Common myeloid progenitor, CD34-positive (primary cell): ENCODE results near the gene ATP4B.

Experiments
- CTCF ChIA-PET: fragments of 350-600 bp; sonication (Branson Sonifier 250); formaldehyde crosslinking; loops from one replicate; lab custom pipeline; 2021; ENCODE audit warnings: antibody characterized with exemption; lab: Charles Lee
- POLR2A ChIA-PET: fragments of 350-600 bp; sonication (Branson Sonifier 250); formaldehyde crosslinking; loops from one replicate; lab custom pipeline; 2021; ENCODE audit warnings: antibody characterized with exemption; lab: Charles Lee
- DNase-seq, 3 donors: peaks; one replicate each; pipeline versions ENCODE4 v3.0.0 to v3.0.0-alpha.2; 2013
- H3K27ac ChIP-seq, 2 experiments: 1 replicate in 1 of 2; 2 replicates in 1 of 2; pipeline ENCODE4 v1.7.0; 2013; ENCODE audit warnings: inconsistent platforms in 2 of 2, low read length in 2 of 2, mild to moderate bottlenecking in 2 of 2, low read depth in 1 of 2, moderate library complexity in 1 of 2; ENCODE audit not compliant: severe bottlenecking in 2 of 2, insufficient read depth in 1 of 2, poor library complexity in 1 of 2
- H3K27me3 ChIP-seq, 5 experiments: replicated peaks in 2 of 5; 1 replicate in 3 of 5; 2 replicates in 2 of 5; pipeline versions ENCODE4 v1.6.1 to v1.7.0; 2013; ENCODE audit warnings: low read length in 4 of 5, mild to moderate bottlenecking in 2 of 5, moderate library complexity in 2 of 5, inconsistent platforms in 1 of 5; ENCODE audit not compliant: insufficient read depth in 5 of 5, control insufficient read depth in 4 of 5
- H3K36me3 ChIP-seq, 4 experiments: 1 replicate in 2 of 4; 2 replicates in 2 of 4; pipeline versions ENCODE4 v1.6.1 to v1.7.0; 2013; ENCODE audit warnings: low read length in 3 of 4, control low read depth in 1 of 4, mild to moderate bottlenecking in 1 of 4; ENCODE audit not compliant: control insufficient read depth in 4 of 4, insufficient read depth in 4 of 4
- H3K4me1 ChIP-seq, 4 experiments: 1 replicate in 3 of 4; 2 replicates in 1 of 4; pipeline versions ENCODE4 v1.6.1 to v1.7.1; 2013; ENCODE audit warnings: low read length in 3 of 4, mild to moderate bottlenecking in 3 of 4, control low read depth in 1 of 4, inconsistent platforms in 1 of 4, moderate library complexity in 1 of 4; ENCODE audit not compliant: control insufficient read depth in 4 of 4, insufficient read depth in 4 of 4; ENCODE audit errors: control extremely low read depth in 1 of 4
- H3K4me3 ChIP-seq, 7 experiments: 1 replicate in 4 of 7; 2 replicates in 3 of 7; pipeline versions ENCODE4 v1.5.1 to v1.7.0; 2013; ENCODE audit warnings: mild to moderate bottlenecking in 7 of 7, low read length in 6 of 7, moderate library complexity in 6 of 7, inconsistent platforms in 2 of 7, low read depth in 2 of 7, control low read depth in 1 of 7; ENCODE audit not compliant: insufficient read depth in 4 of 7, control insufficient read depth in 1 of 7; ENCODE audit errors: extremely low read depth in 1 of 7
- H3K9me3 ChIP-seq, 5 experiments: 1 replicate in 4 of 5; 2 replicates in 1 of 5; pipeline versions ENCODE4 v1.6.1 to v1.7.1; 2013; ENCODE audit warnings: low read length in 4 of 5, mild to moderate bottlenecking in 2 of 5, inconsistent platforms in 1 of 5, low read depth in 1 of 5, moderate library complexity in 1 of 5; ENCODE audit not compliant: control insufficient read depth in 4 of 5, insufficient read depth in 2 of 5; ENCODE audit errors: control extremely low read depth in 1 of 5
- WGBS: methylation state at CpG from one replicate; pipeline ENCODE4 v1.1.5; 2013; ENCODE audit not compliant: insufficient coverage; 5-methylcytosine and 5-hydroxymethylcytosine counted together

ATP4B gene

DNA sequence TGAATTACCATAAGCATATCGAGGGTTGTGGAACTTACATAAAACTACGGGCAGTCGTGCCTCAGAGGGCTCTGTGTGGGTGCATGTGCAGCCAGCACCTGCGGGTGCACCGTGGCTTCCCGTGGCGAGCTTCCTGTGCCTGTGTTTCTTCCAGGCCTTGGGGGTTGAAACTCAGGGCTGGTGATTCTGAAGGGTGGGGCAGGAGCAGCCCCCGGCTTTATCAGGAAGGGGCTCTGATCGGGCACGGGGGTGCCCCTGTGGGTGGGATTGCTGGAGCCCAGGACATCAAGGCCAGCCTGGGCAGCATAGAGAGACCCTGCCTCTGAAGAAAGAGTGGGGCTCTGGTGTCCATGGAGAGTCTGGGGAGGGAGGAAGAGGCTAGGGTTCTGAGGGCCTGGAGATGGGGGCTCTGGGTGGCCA, 11.1 kb downstream of the ATP4B start:
- WGBS = 57% methylated on average over 6 of the region's 10 CpGs
- H3K4me1 ChIP-seq = peaks cover 0 to 16% (median 5%) of the 10 kb centered on the region in 4 experiments
- no peaks in the 10 kb centered on the region for H3K27me3 ChIP-seq
- H3K27ac ChIP-seq = no peak overlapping the region
- no peak for DNase-seq
- no peak overlapping the region for H3K4me3 ChIP-seq
- POLR2A ChIA-PET = interaction anchor here (0.6 kb wide), 1 partner anchor 83 kb away, joined by 6 read pairs; no protein-coding TSS in a partner anchor
- peaks cover 0 to 10% (median 0%) of the 10 kb centered on the region in 5 experiments for H3K9me3 ChIP-seq
- CTCF ChIA-PET = interaction anchor here (0.6 kb wide), 2 partner anchors 28 to 354 kb away, joined by 3 to 5 read pairs; no protein-coding TSS in a partner anchor
- peaks cover 0 to 8% (median 3%) of the 10 kb centered on the region in 4 experiments for H3K36me3 ChIP-seq

DNA sequence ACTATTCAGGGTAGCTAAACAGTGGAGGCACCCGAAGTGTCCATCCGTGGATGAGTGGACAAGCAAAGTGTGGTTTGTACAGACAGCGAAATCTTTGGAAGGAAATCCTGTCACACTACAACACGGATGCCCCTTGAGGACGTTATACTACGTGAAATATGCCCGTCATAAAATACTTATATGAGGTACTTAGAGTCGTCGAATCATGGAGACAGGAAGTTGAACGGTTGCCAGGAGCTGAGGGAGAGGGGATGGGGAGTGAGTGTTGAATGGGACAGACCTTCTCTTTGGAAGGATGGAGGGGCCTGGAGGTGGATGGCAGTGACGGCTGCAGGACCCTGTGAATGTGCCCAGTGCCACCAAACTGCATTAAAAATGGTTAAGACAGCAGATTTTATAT, 11.6 kb downstream of the ATP4B start:
- Histone ChIP-seq H3K4me1 (peaks cover 0 to 16% (median 5%) of the 10 kb centered on the region in 4 experiments), H3K9me3 (peaks cover 0 to 12% (median 0%) of the 10 kb centered on the region in 5 experiments), H3K36me3 (peaks cover 0 to 13% (median 7%) of the 10 kb centered on the region in 4 experiments), H3K27me3 (no peaks in the 10 kb centered on the region), H3K4me3 (no peak overlapping the region), H3K27ac (no peak overlapping the region)
- ChIA-PET CTCF (interaction anchor here (0.6 kb wide), 2 partner anchors 27 to 353 kb away, joined by 3 to 5 read pairs; no protein-coding TSS in a partner anchor), POLR2A (interaction anchor here (0.6 kb wide), 1 partner anchor 84 kb away, joined by 6 read pairs; no protein-coding TSS in a partner anchor)
- peak in 1 of 3 donors; percentile 13 for DNase-seq
- 31% methylated on average over 9 of the region's 11 CpGs for WGBS

DNA sequence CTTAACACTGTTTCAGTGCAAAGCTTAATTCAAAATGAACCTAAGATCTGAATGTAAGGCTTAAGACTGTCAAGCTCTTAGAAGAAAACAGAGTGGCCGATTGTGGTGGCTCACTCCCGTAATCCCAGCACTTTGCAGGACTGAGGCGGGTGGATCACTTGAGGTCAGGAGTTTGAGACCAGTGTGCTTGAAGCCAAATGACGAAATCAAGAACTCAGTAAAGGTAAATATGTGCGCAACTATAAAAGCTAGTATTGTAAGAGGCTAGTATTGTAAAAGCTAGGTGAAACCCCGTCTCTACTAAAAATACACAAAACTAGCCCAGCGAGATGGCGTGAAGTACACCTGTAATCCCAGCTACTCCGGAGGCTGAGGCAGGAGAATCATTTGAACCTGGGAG, 12.7 kb downstream of the ATP4B start:
- 97% methylated on average over 7 of the region's 9 CpGs for WGBS

DNA sequence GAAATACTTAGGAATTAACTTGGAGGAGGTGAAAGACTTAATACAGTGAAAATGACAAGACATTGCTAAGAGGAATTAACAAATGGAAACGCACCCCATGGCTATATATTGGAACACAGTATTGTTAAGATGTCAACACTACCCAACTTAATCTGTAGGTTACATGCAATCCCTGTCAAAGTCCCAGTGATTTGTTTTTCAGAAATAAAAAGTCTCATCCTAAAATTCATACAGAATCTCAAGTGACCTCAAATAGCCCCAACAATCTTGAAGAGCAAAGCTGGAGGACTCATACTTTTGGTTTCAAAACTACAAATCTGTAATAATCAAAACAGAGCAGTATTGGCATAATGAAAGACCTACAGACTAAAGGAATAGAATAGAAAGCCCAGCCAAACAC, 13.2 kb downstream of the ATP4B start:
- peaks cover under 1 to 24% (median 18%) of the 10 kb centered on the region in 4 experiments for H3K36me3 ChIP-seq
- H3K27ac ChIP-seq = no peak overlapping the region
- WGBS = 100% methylated on average over 1 of the region's 1 CpG
- peaks cover 0 to 16% (median 5%) of the 10 kb centered on the region in 4 experiments for H3K4me1 ChIP-seq
- no peak overlapping the region for H3K4me3 ChIP-seq
- no peak for DNase-seq
- CTCF ChIA-PET = interaction anchor here (0.7 to 1.0 kb wide), 2 partner anchors 57 to 169 kb away, joined by 3 read pairs; no protein-coding TSS in a partner anchor
- POLR2A ChIA-PET = no interaction called here
- H3K9me3 ChIP-seq = peaks cover 0 to 15% (median 0%) of the 10 kb centered on the region in 5 experiments
- H3K27me3 ChIP-seq = no peaks in the 10 kb centered on the region

More for the DNA sequence above, 12.7 kb downstream of the ATP4B start:
- H3K9me3 ChIP-seq = peaks cover 0 to 12% (median 0%) of the 10 kb centered on the region in 5 experiments
- no peak overlapping the region for H3K27ac ChIP-seq
- peaks cover 0 to 20% (median 13%) of the 10 kb centered on the region in 4 experiments for H3K36me3 ChIP-seq
- H3K4me3 ChIP-seq = no peak overlapping the region
- ChIA-PET POLR2A (no interaction called here), CTCF (interaction anchor here (0.7 to 1.0 kb wide), 2 partner anchors 58 to 169 kb away, joined by 3 read pairs; no protein-coding TSS in a partner anchor)
- H3K4me1 ChIP-seq = peaks cover 0 to 16% (median 5%) of the 10 kb centered on the region in 4 experiments
- H3K27me3 ChIP-seq = no peaks in the 10 kb centered on the region
- DNase-seq = no peak

DNA sequence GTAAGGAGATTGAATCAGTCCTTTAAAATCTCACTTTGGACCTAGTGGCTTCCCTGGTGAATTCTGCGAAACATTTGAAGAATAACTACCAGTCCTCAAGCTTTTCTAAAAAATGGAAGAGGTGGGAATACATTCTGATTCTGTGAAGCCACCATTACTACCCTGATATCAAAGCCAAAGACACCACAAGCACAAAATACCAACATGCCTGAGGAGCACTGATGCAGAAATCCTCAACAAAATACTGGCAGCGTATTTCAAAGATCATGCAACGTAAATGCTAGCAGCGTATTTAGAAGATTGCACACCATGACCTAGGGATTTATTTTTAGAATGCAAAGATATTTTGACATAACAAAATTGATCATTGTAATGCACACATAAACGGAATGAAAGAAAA, 14.4 kb downstream of the ATP4B start:
- H3K27ac ChIP-seq = no peak overlapping the region
- no CpG with 5 or more reads among the region's 5 CpGs for WGBS
- peaks cover 0 to 15% (median 0%) of the 10 kb centered on the region in 5 experiments for H3K9me3 ChIP-seq
- peaks cover 6 to 35% (median 24%) of the 10 kb centered on the region in 4 experiments for H3K36me3 ChIP-seq
- H3K4me1 ChIP-seq = peaks cover 0 to 16% (median 5%) of the 10 kb centered on the region in 4 experiments
- no peak for DNase-seq
- ChIA-PET CTCF (no interaction called here), POLR2A (no interaction called here)
- no peaks in the 10 kb centered on the region for H3K27me3 ChIP-seq
- no peak overlapping the region for H3K4me3 ChIP-seq

DNA sequence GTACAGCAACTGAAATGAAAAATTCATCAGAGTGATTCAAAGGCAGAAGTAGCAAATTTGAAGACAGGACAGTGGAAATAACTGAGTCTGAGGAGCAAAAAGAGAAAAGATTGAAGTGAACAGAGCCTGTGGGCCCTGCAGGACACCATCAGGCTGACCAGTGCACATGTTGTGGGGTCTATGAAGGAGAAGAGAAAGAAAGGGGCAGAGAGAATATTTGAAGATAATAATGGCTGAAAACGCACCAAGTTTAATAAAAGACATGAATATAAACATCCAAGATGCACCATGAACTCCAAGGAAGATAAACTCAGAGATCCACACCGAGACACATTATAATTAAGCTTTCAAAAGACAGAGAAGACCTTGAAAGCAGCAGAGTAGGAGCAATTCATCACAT, 15.4 kb downstream of the ATP4B start:
- no peak overlapping the region for H3K4me3 ChIP-seq
- H3K36me3 ChIP-seq = peaks cover 7 to 44% (median 33%) of the 10 kb centered on the region in 4 experiments
- ChIA-PET CTCF (no interaction called here), POLR2A (no interaction called here)
- H3K27me3 ChIP-seq = no peaks in the 10 kb centered on the region
- peaks cover 0 to 15% (median 0%) of the 10 kb centered on the region in 5 experiments for H3K9me3 ChIP-seq
- no peak overlapping the region for H3K27ac ChIP-seq
- no peak for DNase-seq
- 94% methylated on average over 2 of the region's 2 CpGs for WGBS
- peaks cover 0 to 13% (median 4%) of the 10 kb centered on the region in 4 experiments for H3K4me1 ChIP-seq

DNA sequence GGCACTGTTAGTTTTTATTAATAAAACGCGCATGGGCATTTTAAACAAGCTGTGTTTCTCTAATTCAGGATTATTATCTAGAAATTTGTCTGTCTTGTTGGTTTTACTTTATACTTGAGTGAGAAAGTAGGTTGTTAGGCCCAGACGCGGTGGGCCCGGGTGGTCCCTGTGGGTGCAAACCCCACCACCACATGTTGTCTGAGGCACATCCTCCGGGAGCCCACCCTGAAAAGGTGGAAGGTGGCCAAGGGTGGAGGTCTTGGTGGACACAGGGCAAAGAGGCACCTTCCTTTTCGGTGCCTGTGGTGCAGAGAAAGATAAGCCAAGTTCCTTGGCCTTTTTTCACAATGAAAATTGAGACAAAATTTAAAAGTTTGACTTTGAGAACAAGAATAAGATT, 16.6 kb downstream of the ATP4B start:
- POLR2A ChIA-PET = no interaction called here
- Histone ChIP-seq H3K27me3 (no peaks in the 10 kb centered on the region), H3K4me1 (peaks cover 0 to 2% (median 0%) of the 10 kb centered on the region in 4 experiments), H3K27ac (no peak overlapping the region), H3K36me3 (peaks cover 10 to 55% (median 42%) of the 10 kb centered on the region in 4 experiments), H3K4me3 (no peak overlapping the region), H3K9me3 (peaks cover 0 to 15% (median 0%) of the 10 kb centered on the region in 5 experiments)
- 100% methylated on average over 5 of the region's 7 CpGs for WGBS
- DNase-seq = no peak
- CTCF ChIA-PET = no interaction called here
